ENCODE measurements around the gene FAM20B.

FAM20B gene

GRCh38 chr1:179053486-179053885 lies 27.8 kb downstream of the FAM20B start:
- no peak for FAIRE-seq

- no peak for FAIRE-seq
Measured at GRCh38 chr1:179055937-179056336, 30.2 kb downstream of the FAM20B start.

GRCh38 chr1:179058487-179059483 lies 33.1 kb downstream of the FAM20B start:
- FAIRE-seq: no peak

GRCh38 chr1:179061360-179062282 lies 35.9 kb downstream of the FAM20B start:
- no peak for FAIRE-seq

GRCh38 chr1:179066471-179066870 lies 40.8 kb downstream of the FAM20B start:
- FAIRE-seq: no peak

- FAIRE-seq: no peak
Measured at GRCh38 chr1:179077396-179077795, 51.7 kb downstream of the FAM20B start.

- FAIRE-seq: peak; percentile 98
Measured at GRCh38 chr1:179079113-179079761, 53.5 kb downstream of the FAM20B start.

GRCh38 chr1:179080866-179081686 lies 55.4 kb downstream of the FAM20B start:
- no peak for FAIRE-seq

- peak; percentile 81 for FAIRE-seq
Measured at GRCh38 chr1:179081687-179082332, 56.1 kb downstream of the FAM20B start, which contains the start of gene TOR3A. Gene TOR3A (plus strand): TSS chr1:179082070. CDS start chr1:179082129, 59 bp downstream.

GRCh38 chr1:179082333-179082998 lies 56.8 kb downstream of the FAM20B start:
- FAIRE-seq: no peak

- no peak for FAIRE-seq
Measured at GRCh38 chr1:179082999-179083335, 57.3 kb downstream of the FAM20B start.

GRCh38 chr1:179083533-179083932 lies 57.8 kb downstream of the FAM20B start:
- no peak for FAIRE-seq

GRCh38 chr1:179087665-179088064 lies 62.0 kb downstream of the FAM20B start:
- no peak for FAIRE-seq

- no peak for FAIRE-seq
Measured at GRCh38 chr1:179089827-179090482, 64.3 kb downstream of the FAM20B start.

GRCh38 chr1:179090522-179090921 lies 64.8 kb downstream of the FAM20B start:
- FAIRE-seq: no peak

GRCh38 chr1:179090923-179091322 lies 65.2 kb downstream of the FAM20B start:
- FAIRE-seq: no peak

- no peak for FAIRE-seq
Measured at GRCh38 chr1:179091691-179092165, 66.0 kb downstream of the FAM20B start.

- no peak for FAIRE-seq
Measured at GRCh38 chr1:179092896-179093461, 67.3 kb downstream of the FAM20B start.

- no peak for FAIRE-seq
Measured at GRCh38 chr1:179094818-179095217, 69.1 kb downstream of the FAM20B start.

GRCh38 chr1:179095377-179095776 lies 69.7 kb downstream of the FAM20B start:
- FAIRE-seq: no peak

Data from TTC549 (cell line).